ENCODE measurements around the gene ZNF865. TPM values are rescaled to one million over a fixed set of nuclear protein-coding genes. Genes with fewer than 3 reads are reported as not detected.

ZNF865 gene
- total and polyA plus RNA-seq, 9 donors, result 0.42 to 20.9 (median 16.5) TPM

GRCh38 chr19:55643003-55643886, 37.8 kb downstream of the ZNF865 start, which contains the start of gene ZNF581:
Gene ZNF581 (plus strand): TSS chr19:55643649. CDS start chr19:55644572, 923 bp downstream.
- peak; percentile 63 to 84 (median 74) for DNase-seq
- WGBS, 3 donors, result 1% methylated on average over 47 to 56 of the region's 56 CpGs
- TF ChIP-seq EP300 (IDR thresholded peaks at IDR 0.05) (no peak), POLR2A (IDR thresholded peaks at IDR 0.05) (no peak), CTCF (IDR thresholded peaks at IDR 0.05) (no peak)
- H3K9me3 ChIP-seq, result no peaks in the 10 kb centered on the region
- H3K27ac ChIP-seq, result peak within 1 kb of the TSS; percentile 95 to 96
- H3K27me3 ChIP-seq, result no peaks in the 10 kb centered on the region
- H3K36me3 ChIP-seq, result no peaks in the 10 kb centered on the region
- H3K4me1 ChIP-seq (ENCODE audit: insufficient read depth), result peaks cover 11% of the 10 kb centered on the region
- intact Hi-C loops (cut with DNase I), result no loop called here
- H3K4me3 ChIP-seq, result peak within 1 kb of the TSS; percentile 93

DNA sequence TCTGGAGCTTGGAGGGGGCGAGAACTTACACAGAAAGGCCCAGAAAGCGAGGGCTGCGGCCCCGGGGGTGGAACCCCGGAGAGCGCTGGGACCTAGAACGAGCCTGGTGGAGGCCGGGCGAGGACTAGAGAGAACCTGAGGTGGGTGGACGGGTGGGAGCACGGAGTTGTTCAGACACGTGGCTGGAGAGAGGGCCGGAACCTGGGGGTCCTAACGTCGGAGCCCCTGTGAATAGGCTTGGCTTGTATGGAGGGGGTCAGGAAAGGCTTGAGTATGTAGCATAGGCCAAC, 38.4 kb downstream of the ZNF865 start:
- intact Hi-C loops (cut with DNase I), result no loop called here
- Histone ChIP-seq H3K4me3 (peak overlapping the region; percentile 93), H3K27ac (peak overlapping the region; percentile 74 to 95), H3K9me3 (no peaks in the 10 kb centered on the region), H3K36me3 (no peaks in the 10 kb centered on the region), H3K27me3 (no peaks in the 10 kb centered on the region), H3K4me1 (ENCODE audit: insufficient read depth) (peaks cover 13% of the 10 kb centered on the region)
- TF ChIP-seq CTCF (IDR thresholded peaks at IDR 0.05), result no peak
- no peak for TF ChIP-seq POLR2A (IDR thresholded peaks at IDR 0.05)
- no peak for TF ChIP-seq EP300 (IDR thresholded peaks at IDR 0.05)
- peak in 1 of 5 donors; percentile 48 for DNase-seq
- WGBS, 3 donors, result 0 to 1% (median 1%) methylated on average over 15 of the region's 15 CpGs

- Histone ChIP-seq H3K9me3 (no peaks in the 10 kb centered on the region), H3K27me3 (no peaks in the 10 kb centered on the region), H3K4me3 (peak overlapping the region; percentile 93), H3K36me3 (no peaks in the 10 kb centered on the region), H3K27ac (peak overlapping the region in 1 of 2 donors; percentile 74), H3K4me1 (ENCODE audit: insufficient read depth) (peaks cover 18% of the 10 kb centered on the region)
- WGBS, 3 donors, result 38 to 42% (median 41%) methylated on average over 12 of the region's 12 CpGs
- no peak for DNase-seq
- intact Hi-C loops (cut with DNase I), result no loop called here
- TF ChIP-seq POLR2A (IDR thresholded peaks at IDR 0.05) (no peak), CTCF (IDR thresholded peaks at IDR 0.05) (no peak), EP300 (IDR thresholded peaks at IDR 0.05) (no peak)
Measured at GRCh38 chr19:55644191-55644833, 38.9 kb downstream of the ZNF865 start.

DNA sequence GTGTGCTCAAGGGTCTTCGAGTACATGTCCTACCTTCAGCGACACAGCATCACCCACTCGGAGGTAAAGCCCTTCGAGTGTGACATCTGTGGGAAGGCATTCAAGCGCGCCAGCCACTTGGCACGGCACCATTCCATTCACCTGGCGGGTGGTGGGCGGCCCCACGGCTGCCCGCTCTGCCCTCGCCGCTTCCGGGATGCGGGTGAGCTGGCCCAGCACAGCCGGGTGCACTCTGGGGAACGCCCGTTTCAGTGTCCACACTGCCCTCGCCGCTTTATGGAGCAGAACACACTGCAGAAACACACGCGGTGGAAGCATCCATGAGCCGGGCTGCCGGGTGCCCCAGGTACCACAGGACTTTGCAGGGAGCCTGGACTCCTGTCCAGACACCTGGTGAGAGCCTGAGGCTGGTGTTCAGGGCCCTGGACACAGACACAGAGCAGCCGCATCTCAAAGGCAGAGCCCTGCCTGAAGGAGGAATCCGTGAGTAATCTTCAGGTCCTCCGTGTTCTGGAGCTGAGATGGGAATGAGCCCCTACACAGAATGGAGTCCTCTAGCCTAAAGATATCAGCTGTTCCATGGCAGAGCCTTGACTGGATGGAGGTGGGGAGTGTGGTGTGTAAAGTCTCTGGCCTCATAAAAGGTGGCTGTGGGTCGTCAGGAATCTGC, 39.5 kb downstream of the ZNF865 start:
- H3K27ac ChIP-seq, result no peak overlapping the region
- intact Hi-C loops (cut with DNase I), result no loop called here
- TF ChIP-seq POLR2A (IDR thresholded peaks at IDR 0.05), result no peak
- 75 to 86% (median 82%) methylated on average over 28 of the region's 28 CpGs for WGBS, 3 donors
- DNase-seq, result peak in 2 of 5 donors; percentile 49 to 52
- no peaks in the 10 kb centered on the region for H3K27me3 ChIP-seq
- no peaks in the 10 kb centered on the region for H3K36me3 ChIP-seq
- H3K9me3 ChIP-seq, result no peaks in the 10 kb centered on the region
- H3K4me3 ChIP-seq, result no peak overlapping the region
- peaks cover 18% of the 10 kb centered on the region for H3K4me1 ChIP-seq (ENCODE audit: insufficient read depth)

Measured in ovary (tissue), 9 donors.